DOHH2 (cell line): Measurements from ENCODE around the gene TBL2.

ENCODE experiments used
- H3F3A ChIP-seq: fragments of 200-600 bp; sonication (generic), shearing (Covaris generic); 2 replicates; pipeline ENCODE4 v1.6.0; 2016; ENCODE audit warnings: antibody characterized with exemption, mild to moderate bottlenecking; ENCODE audit not compliant: control insufficient read depth, insufficient read depth
- H3K27ac ChIP-seq: fragments of 200-600 bp; sonication (generic); 2 replicates; pipeline ENCODE4 v1.5.1; 2014; ENCODE audit warnings: low read depth, mild to moderate bottlenecking, low read length, moderate library complexity
- H3K27me3 ChIP-seq: fragments of 200-600 bp; sonication (generic); 2 replicates; pipeline ENCODE4 v1.6.1; 2014; ENCODE audit warnings: mild to moderate bottlenecking, low read length, mixed read lengths; ENCODE audit not compliant: control insufficient read depth
- H3K36me3 ChIP-seq: fragments of 200-600 bp; sonication (generic); 2 replicates; pipeline ENCODE4 v1.6.1; 2014; ENCODE audit warnings: mild to moderate bottlenecking, low read length, moderate library complexity, mixed read lengths; ENCODE audit not compliant: control insufficient read depth
- H3K4me1 ChIP-seq: fragments of 200-600 bp; sonication (generic); 2 replicates; pipeline ENCODE4 v1.6.1; 2014; ENCODE audit warnings: mild to moderate bottlenecking, low read length, mixed read lengths; ENCODE audit not compliant: control insufficient read depth
- H3K4me2 ChIP-seq: fragments of 200-600 bp; sonication (generic); 2 replicates; pipeline ENCODE4 v1.6.0; 2014; ENCODE audit warnings: mild to moderate bottlenecking, low read length, moderate library complexity
- H3K4me3 ChIP-seq: fragments of 200-600 bp; sonication (generic); 2 replicates; pipeline ENCODE4 v1.5.1; 2014; ENCODE audit warnings: mild to moderate bottlenecking, low read length, mixed read lengths
- H3K79me2 ChIP-seq: fragments of 200-600 bp; sonication (generic); 2 replicates; pipeline ENCODE4 v1.6.1; 2014; ENCODE audit warnings: mild to moderate bottlenecking, low read length, mixed read lengths; ENCODE audit not compliant: control insufficient read depth
- H3K9me2 ChIP-seq: fragments of 200-600 bp; sonication (generic); replicated peaks from 2 replicates; pipeline ENCODE4 v1.6.1; 2014; ENCODE audit warnings: mild to moderate bottlenecking, low read length, mixed read lengths; ENCODE audit not compliant: control insufficient read depth
- H3K9me3 ChIP-seq: fragments of 200-600 bp; sonication (generic); 2 replicates; pipeline ENCODE4 v1.6.1; 2014; ENCODE audit warnings: antibody characterized with exemption, low read length, mixed read lengths; ENCODE audit not compliant: control insufficient read depth, insufficient read depth
- H4K20me1 ChIP-seq: fragments of 200-600 bp; sonication (generic); 2 replicates; pipeline ENCODE4 v1.6.0; 2014; ENCODE audit warnings: low read depth, mild to moderate bottlenecking, antibody characterized with exemption, low read length, moderate library complexity; ENCODE audit not compliant: control insufficient read depth, insufficient read depth
- EZH2phosphoT487 ChIP-seq: fragments of 200-600 bp; sonication (generic); IDR thresholded peaks from 2 replicates; pipeline ENCODE4 v1.6.1; 2017; ENCODE audit warnings: borderline replicate concordance, mild to moderate bottlenecking, antibody characterized with exemption, low read length, moderate library complexity, mixed read lengths
- TF ChIP-seq, protein P1 (sequence below): fragments of 200-600 bp; sonication (generic); IDR thresholded peaks from one replicate; pipeline ENCODE4 v1.5.1; 2014; ENCODE audit warnings: antibody characterized with exemption, mild to moderate bottlenecking, low read depth, low read length; ENCODE audit not compliant: poor library complexity, severe bottlenecking

Gene TBL2

GRCh38 chr7:73605601-73606220 lies 27.3 kb upstream of the TBL2 start:
- H3K9me3 ChIP-seq = no peaks in the 10 kb centered on the region
- no peaks in the 10 kb centered on the region for H3F3A ChIP-seq
- H3K4me1 ChIP-seq = no peaks in the 10 kb centered on the region
- H3K4me2 ChIP-seq = no peak overlapping the region
- H3K79me2 ChIP-seq = no peaks in the 10 kb centered on the region
- no peaks in the 10 kb centered on the region for H3K9me2 ChIP-seq
- no peak overlapping the region for H3K4me3 ChIP-seq
- no peaks in the 10 kb centered on the region for H3K36me3 ChIP-seq
- no peak overlapping the region for H3K27ac ChIP-seq
- no peaks in the 10 kb centered on the region for H4K20me1 ChIP-seq
- H3K27me3 ChIP-seq = peaks cover 9% of the 10 kb centered on the region; the same call in 1 of the 2 replicates
- no peak for TF ChIP-seq EZH2phosphoT487
- TF ChIP-seq, protein P1, sequence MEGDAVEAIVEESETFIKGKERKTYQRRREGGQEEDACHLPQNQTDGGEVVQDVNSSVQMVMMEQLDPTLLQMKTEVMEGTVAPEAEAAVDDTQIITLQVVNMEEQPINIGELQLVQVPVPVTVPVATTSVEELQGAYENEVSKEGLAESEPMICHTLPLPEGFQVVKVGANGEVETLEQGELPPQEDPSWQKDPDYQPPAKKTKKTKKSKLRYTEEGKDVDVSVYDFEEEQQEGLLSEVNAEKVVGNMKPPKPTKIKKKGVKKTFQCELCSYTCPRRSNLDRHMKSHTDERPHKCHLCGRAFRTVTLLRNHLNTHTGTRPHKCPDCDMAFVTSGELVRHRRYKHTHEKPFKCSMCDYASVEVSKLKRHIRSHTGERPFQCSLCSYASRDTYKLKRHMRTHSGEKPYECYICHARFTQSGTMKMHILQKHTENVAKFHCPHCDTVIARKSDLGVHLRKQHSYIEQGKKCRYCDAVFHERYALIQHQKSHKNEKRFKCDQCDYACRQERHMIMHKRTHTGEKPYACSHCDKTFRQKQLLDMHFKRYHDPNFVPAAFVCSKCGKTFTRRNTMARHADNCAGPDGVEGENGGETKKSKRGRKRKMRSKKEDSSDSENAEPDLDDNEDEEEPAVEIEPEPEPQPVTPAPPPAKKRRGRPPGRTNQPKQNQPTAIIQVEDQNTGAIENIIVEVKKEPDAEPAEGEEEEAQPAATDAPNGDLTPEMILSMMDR = no peak

GRCh38 chr7:73602721-73603651 lies 24.6 kb upstream of the TBL2 start:
- Histone ChIP-seq H3K9me2 (no peaks in the 10 kb centered on the region), H3F3A (no peaks in the 10 kb centered on the region), H3K9me3 (no peaks in the 10 kb centered on the region), H4K20me1 (no peaks in the 10 kb centered on the region), H3K27me3 (peaks cover 10% of the 10 kb centered on the region), H3K36me3 (no peaks in the 10 kb centered on the region), H3K79me2 (no peaks in the 10 kb centered on the region), H3K27ac (no peak overlapping the region), H3K4me3 (no peak overlapping the region), H3K4me2 (no peak overlapping the region), H3K4me1 (no peaks in the 10 kb centered on the region)
- TF ChIP-seq, protein P1 = no peak
- no peak for TF ChIP-seq EZH2phosphoT487

DNA sequence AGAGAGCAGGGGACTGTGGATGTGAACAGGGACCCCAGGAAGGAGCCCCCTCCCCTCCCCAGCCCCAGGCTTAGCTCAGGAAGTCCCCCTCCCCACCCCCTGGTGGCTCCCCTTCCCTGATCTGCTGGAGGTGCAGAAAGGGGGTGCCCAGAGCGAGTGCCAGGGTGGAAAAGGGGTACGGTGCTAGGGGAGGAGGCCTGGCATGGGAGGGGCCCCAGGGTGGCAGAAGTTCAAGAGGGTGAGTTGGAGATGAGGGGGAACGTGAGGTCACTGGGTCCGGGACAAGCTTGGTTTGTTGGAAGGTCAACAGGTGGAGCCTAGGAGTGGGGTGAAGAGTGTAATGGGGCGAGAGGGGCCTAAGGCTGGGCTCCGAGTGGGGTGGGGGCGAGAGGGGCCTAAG lies 21.5 kb upstream of the TBL2 start:
- no peaks in the 10 kb centered on the region for H3K9me2 ChIP-seq
- H3K27ac ChIP-seq = no peak overlapping the region
- H3F3A ChIP-seq = no peaks in the 10 kb centered on the region
- H3K4me2 ChIP-seq = no peak overlapping the region
- H3K9me3 ChIP-seq = no peaks in the 10 kb centered on the region
- peaks cover 11% of the 10 kb centered on the region for H3K27me3 ChIP-seq
- no peak overlapping the region for H3K4me3 ChIP-seq
- H3K36me3 ChIP-seq = no peaks in the 10 kb centered on the region
- no peaks in the 10 kb centered on the region for H3K79me2 ChIP-seq
- H4K20me1 ChIP-seq = no peaks in the 10 kb centered on the region
- no peaks in the 10 kb centered on the region for H3K4me1 ChIP-seq
- TF ChIP-seq, protein P1 = no peak
- TF ChIP-seq EZH2phosphoT487 = no peak
